H9 (cell line): ENCODE results near the gene FJX1. TPM values are rescaled to one million over a fixed set of nuclear protein-coding genes. Genes with fewer than 3 reads are reported as not detected.

Experiments
- DNase-seq: peaks from one replicate; pipeline ENCODE4 v3.0.0-alpha.2; 2017
- H2AFZ ChIP-seq: one replicate; pipeline ENCODE4 v1.6.1; 2013; ENCODE audit warnings: mild to moderate bottlenecking, low read length, control low read depth, moderate library complexity
- H2AK5ac ChIP-seq: 2 replicates; pipeline ENCODE4 v1.6.1; 2013; ENCODE audit warnings: low read length, control low read depth, mixed read lengths; ENCODE audit not compliant: insufficient read length
- H2BK120ac ChIP-seq: one replicate; pipeline ENCODE4 v1.6.1; 2013; ENCODE audit warnings: low read depth, mild to moderate bottlenecking, low read length, control low read depth, inconsistent platforms; ENCODE audit not compliant: poor library complexity, severe bottlenecking
- H2BK12ac ChIP-seq: 2 replicates; pipeline ENCODE4 v1.6.1; 2013; ENCODE audit warnings: low read length, control low read depth, mixed read lengths, low read depth; ENCODE audit not compliant: insufficient read length
- H2BK15ac ChIP-seq: 2 replicates; pipeline ENCODE4 v1.6.1; 2013; ENCODE audit warnings: low read depth, low read length, control low read depth
- H2BK20ac ChIP-seq: one replicate; pipeline ENCODE4 v1.6.1; 2013; ENCODE audit warnings: low read depth, mild to moderate bottlenecking, low read length, control low read depth, inconsistent platforms; ENCODE audit not compliant: poor library complexity, severe bottlenecking
- H2BK5ac ChIP-seq: 2 replicates; pipeline ENCODE4 v1.6.1; 2013; ENCODE audit warnings: low read length, control low read depth, mixed read lengths; ENCODE audit not compliant: insufficient read length
- H3K14ac ChIP-seq: 2 replicates; pipeline ENCODE4 v1.6.1; 2013; ENCODE audit warnings: low read length, control low read depth; ENCODE audit not compliant: insufficient read depth
- H3K18ac ChIP-seq: 2 replicates; pipeline ENCODE4 v1.6.1; 2013; ENCODE audit warnings: low read depth, mild to moderate bottlenecking, mixed read lengths, low read length, control low read depth; ENCODE audit not compliant: insufficient read length
- H3K23ac ChIP-seq: 2 replicates; pipeline ENCODE4 v1.6.1; 2013; ENCODE audit warnings: low read length, control low read depth, mixed read lengths, low read depth; ENCODE audit not compliant: insufficient read length
- H3K23me2 ChIP-seq: 2 replicates; pipeline ENCODE4 v1.6.1; 2013; ENCODE audit warnings: low read depth, mild to moderate bottlenecking, mixed read lengths, low read length, control low read depth; ENCODE audit not compliant: insufficient read length, poor library complexity, severe bottlenecking
- H3K27ac ChIP-seq: 2 replicates; pipeline ENCODE4 v1.5.1; 2013; ENCODE audit warnings: low read length, control low read depth, mixed read lengths, low read depth; ENCODE audit not compliant: insufficient read length
- H3K27me3 ChIP-seq: 2 replicates; pipeline ENCODE4 v1.6.1; 2013; ENCODE audit warnings: low read length, control low read depth, inconsistent platforms; ENCODE audit not compliant: insufficient read depth
- H3K4ac ChIP-seq: 2 replicates; pipeline ENCODE4 v1.6.1; 2013; ENCODE audit warnings: low read depth, mild to moderate bottlenecking, control low read depth, inconsistent platforms, low read length, moderate library complexity
- H3K4me1 ChIP-seq: 2 replicates; pipeline ENCODE4 v1.6.1; 2013; ENCODE audit warnings: low read length, control low read depth, inconsistent platforms; ENCODE audit not compliant: insufficient read depth
- H3K4me2 ChIP-seq: 2 replicates; pipeline ENCODE4 v1.6.1; 2013; ENCODE audit warnings: low read length, control low read depth, mixed read lengths; ENCODE audit not compliant: insufficient read length, insufficient read depth
- H3K56ac ChIP-seq: 2 replicates; pipeline ENCODE4 v1.6.1; 2013; ENCODE audit warnings: low read depth, mild to moderate bottlenecking, mixed read lengths, low read length, control low read depth; ENCODE audit not compliant: insufficient read length
- H3K79me1 ChIP-seq: 2 replicates; pipeline ENCODE4 v1.6.1; 2013; ENCODE audit warnings: low read depth, mild to moderate bottlenecking, moderate library complexity, low read length, control low read depth, inconsistent platforms; ENCODE audit not compliant: insufficient read depth, poor library complexity, severe bottlenecking
- H3K79me2 ChIP-seq: 2 replicates; pipeline ENCODE4 v1.6.1; 2013; ENCODE audit warnings: low read length, control low read depth, inconsistent platforms; ENCODE audit not compliant: insufficient read depth
- H3K9ac ChIP-seq: 2 replicates; pipeline ENCODE4 v1.6.1; 2013; ENCODE audit warnings: low read length, control low read depth, mixed read lengths; ENCODE audit not compliant: insufficient read length; ENCODE audit errors: extremely low read depth
- H3K9me3 ChIP-seq: one replicate; pipeline ENCODE4 v1.6.1; 2013; ENCODE audit warnings: low read depth, low read length, inconsistent platforms; ENCODE audit not compliant: control insufficient read depth
- H3T11ph ChIP-seq: one replicate; pipeline ENCODE4 v1.6.1; 2013; ENCODE audit warnings: mild to moderate bottlenecking, low read length, control low read depth, inconsistent platforms
- H4K20me1 ChIP-seq: one replicate; pipeline ENCODE4 v1.6.1; 2013; ENCODE audit not compliant: control insufficient read depth, insufficient read length, insufficient read depth
- H4K5ac ChIP-seq: 2 replicates; pipeline ENCODE4 v1.6.1; 2013; ENCODE audit warnings: low read depth, mild to moderate bottlenecking, mixed read lengths, low read length, control low read depth; ENCODE audit not compliant: insufficient read length
- H4K8ac ChIP-seq: replicated peaks from 2 replicates; pipeline ENCODE4 v1.6.1; 2013; ENCODE audit warnings: low read length, control low read depth, mixed read lengths, low read depth; ENCODE audit not compliant: insufficient read length
- H4K91ac ChIP-seq: 2 replicates; pipeline ENCODE4 v1.6.1; 2013; ENCODE audit warnings: low read depth, mild to moderate bottlenecking, moderate library complexity, mixed read lengths, low read length, control low read depth; ENCODE audit not compliant: insufficient read length
- H3K27ac Mint-ChIP-seq, 3 experiments: 2 replicates in 2 of 3; 3 replicates in 1 of 3; pipeline ENCODE4 v1.8.0; 2020 to 2021; ENCODE audit warnings: mixed read lengths in 3 of 3, mild to moderate bottlenecking in 1 of 3, moderate library complexity in 1 of 3
- H3K27me3 Mint-ChIP-seq: 2 replicates; pipeline ENCODE4 v1.8.0; 2021; ENCODE audit warnings: low read depth, mild to moderate bottlenecking, moderate library complexity, mixed read lengths
- H3K36me3 Mint-ChIP-seq, 3 experiments: 2 replicates in 2 of 3; 3 replicates in 1 of 3; pipeline ENCODE4 v1.8.0; 2020 to 2021; ENCODE audit warnings: low read depth in 3 of 3, mixed read lengths in 3 of 3; ENCODE audit not compliant: insufficient read depth in 1 of 3
- H3K4me1 Mint-ChIP-seq, 2 experiments: 2 replicates each; pipeline ENCODE4 v1.8.0; 2020; ENCODE audit warnings: mixed read lengths in 2 of 2
- H3K4me3 Mint-ChIP-seq, 2 experiments: 2 replicates in 1 of 2; 3 replicates in 1 of 2; pipeline ENCODE4 v1.8.0; 2020 to 2021; ENCODE audit warnings: mild to moderate bottlenecking in 2 of 2, mixed read lengths in 2 of 2, moderate library complexity in 1 of 2
- H3K9me3 Mint-ChIP-seq, 2 experiments: 2 replicates in 1 of 2; 3 replicates in 1 of 2; pipeline ENCODE4 v1.8.0; 2020; ENCODE audit warnings: mild to moderate bottlenecking in 2 of 2, mixed read lengths in 2 of 2, moderate library complexity in 1 of 2
- CTCF ChIP-seq: fragments of 200-600 bp; sonication (generic); conservative IDR thresholded peaks from 3 replicates; pipeline ENCODE4 v1.8.0; 2021; ENCODE audit warnings: antibody characterized with exemption, mild to moderate bottlenecking
- WGBS: extraction: QIAGEN DNeasy Blood & Tissue Kit; methylation state at CpG from one replicate; pipeline ENCODE4 v1.1.7; 2013; ENCODE audit warnings: missing lambda C conversion rate, low lambda C conversion rate, mixed read lengths; ENCODE audit not compliant: insufficient read length; ENCODE audit errors: extremely low coverage; 5-methylcytosine and 5-hydroxymethylcytosine counted together
- total RNA-seq: library from RNA; stranded (reverse); gene quantifications from 2 replicates; pipeline ENCODE4 v1.2.1, GENCODE V29; 2021

The FJX1 gene
- total RNA-seq, 1 experiment from 2014 or later, result 11.5 TPM

- Histone ChIP-seq H3K79me1 (no peaks in the 10 kb centered on the region), H3K23me2 (no peaks in the 10 kb centered on the region), H3K27ac (no peak overlapping the region), H2AK5ac (no peak overlapping the region), H3K4me2 (no peak overlapping the region), H2BK12ac (no peak overlapping the region), H2BK5ac (no peak overlapping the region), H4K91ac (no peak overlapping the region), H3K79me2 (no peaks in the 10 kb centered on the region), H3K18ac (no peak overlapping the region), H4K8ac (no peak overlapping the region), H3K4me1 (no peaks in the 10 kb centered on the region; the same call in 1 of the 2 replicates), H3K23ac (no peak overlapping the region), H2AFZ (no peak overlapping the region), H4K5ac (no peak overlapping the region), H3T11ph (no peak overlapping the region), H3K9me3 (no peaks in the 10 kb centered on the region), H2BK20ac (no peak overlapping the region), H3K4ac (no peak overlapping the region), H4K20me1 (no peaks in the 10 kb centered on the region), H2BK15ac (no peak overlapping the region), H3K27me3 (no peaks in the 10 kb centered on the region), H3K56ac (no peak overlapping the region), H3K14ac (no peak overlapping the region), H2BK120ac (no peak overlapping the region), H3K9ac (no peak overlapping the region)
- Mint-ChIP-seq H3K27me3 (peaks cover 16% of the 10 kb centered on the region), H3K4me3 (no peak overlapping the region), H3K36me3 (no peaks in the 10 kb centered on the region; a peak in 1 of 7 replicates), H3K4me1 (no peaks in the 10 kb centered on the region), H3K9me3 (peaks cover 0 to 2% of the 10 kb centered on the region in 2 experiments; a peak in 2 of 5 replicates), H3K27ac (no peak overlapping the region)
- TF ChIP-seq CTCF, result no peak
- DNase-seq, result no peak
- no CpG with 5 or more reads among the region's 1 CpG for WGBS
Measured at GRCh38 chr11:35632301-35632700, 14.0 kb downstream of the FJX1 start.
